Measurements from ENCODE around the gene RNGTT. TPM values are rescaled to one million over a fixed set of nuclear protein-coding genes. Genes with fewer than 3 reads are reported as not detected.
A peak's percentile ranks its signal among the peaks of the same experiment; 100 is the strongest.
"Not testable (repeated sequence)": the region's sequence is repeated elsewhere in the genome, so short reads cannot be mapped to it uniquely, and the experiment has no call there.

The RNGTT gene
- total RNA-seq, 1 donor = 24.9 TPM

DNA sequence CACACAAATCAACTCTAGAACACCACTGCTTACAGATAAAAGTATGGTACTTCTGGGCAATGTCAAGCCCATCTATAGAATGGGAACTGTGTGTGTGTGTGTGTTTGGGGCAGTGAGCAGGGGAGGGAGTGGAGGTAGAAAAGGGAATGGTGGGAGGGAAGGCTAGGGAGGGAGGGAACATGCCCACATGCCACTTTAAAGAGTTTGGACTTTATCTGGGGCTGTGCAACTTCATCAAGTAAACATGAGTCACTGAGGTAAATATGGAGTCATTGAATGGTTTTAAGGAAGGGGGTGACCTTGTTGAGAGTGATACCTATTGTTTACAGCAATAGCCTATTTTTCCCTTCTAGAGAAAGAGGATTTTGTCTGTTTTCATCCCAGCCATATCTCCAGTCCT lies 22.5 kb upstream of the RNGTT start:
- TF ChIP-seq, protein P1, sequence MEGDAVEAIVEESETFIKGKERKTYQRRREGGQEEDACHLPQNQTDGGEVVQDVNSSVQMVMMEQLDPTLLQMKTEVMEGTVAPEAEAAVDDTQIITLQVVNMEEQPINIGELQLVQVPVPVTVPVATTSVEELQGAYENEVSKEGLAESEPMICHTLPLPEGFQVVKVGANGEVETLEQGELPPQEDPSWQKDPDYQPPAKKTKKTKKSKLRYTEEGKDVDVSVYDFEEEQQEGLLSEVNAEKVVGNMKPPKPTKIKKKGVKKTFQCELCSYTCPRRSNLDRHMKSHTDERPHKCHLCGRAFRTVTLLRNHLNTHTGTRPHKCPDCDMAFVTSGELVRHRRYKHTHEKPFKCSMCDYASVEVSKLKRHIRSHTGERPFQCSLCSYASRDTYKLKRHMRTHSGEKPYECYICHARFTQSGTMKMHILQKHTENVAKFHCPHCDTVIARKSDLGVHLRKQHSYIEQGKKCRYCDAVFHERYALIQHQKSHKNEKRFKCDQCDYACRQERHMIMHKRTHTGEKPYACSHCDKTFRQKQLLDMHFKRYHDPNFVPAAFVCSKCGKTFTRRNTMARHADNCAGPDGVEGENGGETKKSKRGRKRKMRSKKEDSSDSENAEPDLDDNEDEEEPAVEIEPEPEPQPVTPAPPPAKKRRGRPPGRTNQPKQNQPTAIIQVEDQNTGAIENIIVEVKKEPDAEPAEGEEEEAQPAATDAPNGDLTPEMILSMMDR (IDR thresholded peaks at IDR 0.05; ENCODE audit: insufficient read depth, low read length) = no peak
- H3K4me3 ChIP-seq (ENCODE audit: low read depth, low read length) = no peak overlapping the region
- DNase-seq (ENCODE audit: low read depth) = no peak

GRCh38 chr6:88984606-88985005 lies 21.2 kb upstream of the RNGTT start:
- TF ChIP-seq, protein P1 (IDR thresholded peaks at IDR 0.05; ENCODE audit: insufficient read depth, low read length) = no peak
- no peak overlapping the region for H3K4me3 ChIP-seq (ENCODE audit: low read depth, low read length)
- DNase-seq (ENCODE audit: low read depth) = no peak

- TF ChIP-seq, protein P1 (IDR thresholded peaks at IDR 0.05; ENCODE audit: insufficient read depth, low read length) = no peak
- no peak overlapping the region for H3K4me3 ChIP-seq (ENCODE audit: low read depth, low read length)
- DNase-seq (ENCODE audit: low read depth) = no peak
These were observed 20.7 kb upstream of the RNGTT start for GRCh38 chr6:88984152-88984551.

GRCh38 chr6:88983532-88983931 lies 20.1 kb upstream of the RNGTT start:
- TF ChIP-seq, protein P1 (IDR thresholded peaks at IDR 0.05; ENCODE audit: insufficient read depth, low read length) = peak; percentile 80
- DNase-seq (ENCODE audit: low read depth) = peak; percentile 68
- no peak overlapping the region for H3K4me3 ChIP-seq (ENCODE audit: low read depth, low read length)

- not testable (repeated sequence) for H3K4me3 ChIP-seq (ENCODE audit: low read depth, low read length)
These were observed 19.7 kb upstream of the RNGTT start for GRCh38 chr6:88983129-88983528.

DNA sequence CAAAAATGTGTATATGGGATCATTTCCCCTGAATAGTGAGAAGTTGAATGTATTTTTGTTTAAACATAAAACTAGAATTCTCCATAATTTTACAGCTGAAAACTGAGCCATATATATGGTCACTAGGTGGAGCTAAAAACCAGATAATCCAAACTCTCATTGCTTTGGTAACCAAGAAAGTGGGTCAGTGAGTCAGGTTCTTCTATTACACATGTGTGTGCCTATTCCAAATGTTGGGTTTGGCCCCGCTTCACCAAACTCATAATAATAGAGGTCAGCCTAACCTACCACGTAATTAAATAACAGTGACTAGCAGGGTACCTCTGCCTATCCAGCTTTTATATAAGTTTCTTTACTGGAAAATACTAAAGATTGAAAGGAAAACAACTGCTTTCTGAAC lies 19.3 kb upstream of the RNGTT start:
- no peak overlapping the region for H3K4me3 ChIP-seq (ENCODE audit: low read depth, low read length)
- TF ChIP-seq, protein P1 (IDR thresholded peaks at IDR 0.05; ENCODE audit: insufficient read depth, low read length) = peak; percentile 59

More at GRCh38 chr6:88983129-88983528, 19.7 kb upstream of the RNGTT start:
- DNase-seq (ENCODE audit: low read depth) = not testable (repeated sequence)

DNA sequence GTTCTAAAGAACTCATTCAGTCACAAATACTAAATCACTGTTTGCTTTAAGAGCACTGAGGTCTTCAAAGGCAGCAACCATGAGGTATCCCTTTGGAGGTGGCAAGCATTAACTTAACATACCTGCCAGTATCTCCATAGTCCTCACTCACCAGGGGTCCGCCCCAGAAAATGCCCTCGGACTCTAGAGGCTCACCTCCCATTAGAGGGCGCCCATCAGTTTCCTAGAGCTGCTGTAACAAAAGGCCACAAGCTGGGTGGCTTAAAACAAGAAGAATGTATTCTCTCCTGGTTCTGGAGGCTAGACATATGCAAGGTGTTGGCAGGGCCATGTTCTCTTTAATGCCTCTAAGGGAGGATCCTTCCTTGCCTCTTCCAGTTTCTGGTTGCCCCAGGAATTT lies 12.0 kb upstream of the RNGTT start:
- DNase-seq (ENCODE audit: low read depth) = no peak
- TF ChIP-seq, protein P1 (IDR thresholded peaks at IDR 0.05; ENCODE audit: insufficient read depth, low read length) = no peak
- H3K4me3 ChIP-seq (ENCODE audit: low read depth, low read length) = no peak overlapping the region

More for the DNA sequence above, 19.3 kb upstream of the RNGTT start:
- peak; percentile 93 for DNase-seq (ENCODE audit: low read depth)

Data from fibroblast of the aortic adventitia (primary cell).